Renal cortical epithelial cell (primary cell): ENCODE results near the gene ZMYND8. TPM values are rescaled to one million over a fixed set of nuclear protein-coding genes. Genes with fewer than 3 reads are reported as not detected.

Experiments used
- DNase-seq: peaks from one replicate; pipeline ENCODE4 v3.0.0-alpha.2; 2011; ENCODE audit warnings: low read depth
- total RNA-seq: library from RNA; depleted of rRNA; stranded (reverse); fragments of >200 nt; gene quantifications from 2 replicates; pipeline ENCODE4 v1.2.3, GENCODE V29; 2014

ZMYND8 gene
- total RNA-seq, 1 donor from 2014 or later, result 21.9 TPM

DNA sequence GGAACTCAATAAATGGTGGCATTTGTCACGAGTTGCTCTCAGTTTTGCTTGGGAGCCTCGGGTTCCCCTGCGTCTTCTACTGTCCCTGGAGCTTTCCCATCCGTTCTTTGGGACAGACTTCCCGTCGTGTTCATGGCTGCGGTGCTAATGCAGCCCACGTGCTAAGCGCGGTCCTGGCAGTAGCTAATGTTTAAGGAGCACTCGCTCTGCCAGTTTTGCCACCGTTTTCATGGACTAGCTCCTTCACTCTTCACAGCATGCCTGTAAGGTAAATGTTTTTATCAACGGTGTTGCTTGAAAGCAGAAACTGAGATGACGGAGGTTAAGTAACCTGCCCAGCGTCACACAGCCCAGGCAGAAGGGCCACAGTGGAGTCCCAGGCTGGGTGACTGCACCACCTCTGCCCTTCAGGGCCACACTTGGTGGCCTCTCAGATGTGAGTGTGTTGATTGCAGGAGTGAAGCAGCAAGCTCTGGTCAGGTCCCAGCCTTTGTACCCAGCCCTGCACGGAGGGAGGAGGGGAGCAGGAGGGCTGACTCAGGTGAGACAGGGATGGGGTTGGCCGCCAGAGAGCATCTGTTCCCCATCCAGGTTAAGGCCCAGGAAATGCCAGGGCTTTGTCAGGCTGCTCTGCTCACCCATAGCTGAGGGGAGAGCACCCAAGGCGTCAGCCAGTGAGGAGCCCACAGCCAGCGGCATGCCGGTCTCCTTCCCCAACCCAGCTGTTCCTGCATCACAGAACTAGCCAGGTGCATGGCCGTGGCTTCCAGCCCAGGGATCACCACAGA, 181.8 kb downstream of the ZMYND8 start:
- no peak for DNase-seq

DNA sequence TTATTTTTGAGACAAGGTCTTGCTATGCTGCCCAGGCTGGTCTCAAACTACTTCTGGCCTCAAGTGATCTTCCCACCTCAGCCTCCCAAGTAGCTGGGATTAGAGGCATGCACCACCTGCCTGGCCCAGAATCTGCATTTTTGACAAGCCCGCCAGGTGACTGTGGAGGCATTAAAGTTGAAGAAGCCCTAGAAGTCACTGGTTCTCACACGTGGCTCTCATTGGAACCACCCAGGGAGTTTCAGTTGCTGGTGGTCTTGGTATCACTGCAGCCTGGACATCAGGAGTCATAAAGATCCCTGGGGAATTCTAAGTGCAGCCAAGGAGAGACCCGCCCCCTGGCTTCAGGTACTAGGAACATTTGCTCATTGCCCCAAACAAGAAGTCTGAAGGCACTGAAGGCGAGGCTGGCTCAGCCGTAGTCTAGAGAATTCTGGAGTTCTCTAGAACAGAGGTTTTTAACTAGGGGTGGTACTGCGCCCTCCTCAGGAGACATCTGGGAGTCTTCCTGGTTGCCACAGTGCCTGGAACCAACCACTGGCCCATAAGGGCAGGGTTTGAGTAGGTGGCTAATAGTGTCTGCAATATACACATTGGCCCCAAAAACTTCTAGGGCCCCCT, 182.8 kb downstream of the ZMYND8 start:
- no peak for DNase-seq

DNA sequence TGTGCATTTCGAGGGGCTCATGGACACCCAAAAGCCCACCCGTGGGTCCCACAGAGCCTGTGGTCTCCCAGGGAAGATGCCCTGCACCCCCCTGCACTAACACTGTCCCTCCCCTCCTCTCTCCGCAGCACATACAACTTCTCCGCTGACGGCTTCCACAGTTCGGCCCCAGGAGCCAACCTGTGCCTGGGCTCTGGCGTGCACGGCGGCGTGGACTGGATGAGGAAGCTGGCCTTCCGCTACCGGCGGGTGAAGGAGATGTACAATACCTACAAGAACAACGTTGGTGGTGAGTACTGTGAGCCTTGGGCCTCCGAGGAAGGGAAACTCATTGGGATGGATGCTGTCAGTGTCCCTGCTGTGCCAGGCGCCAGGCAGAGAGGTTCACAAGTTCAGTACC, 183.9 kb downstream of the ZMYND8 start:
- DNase-seq, result no peak

DNA sequence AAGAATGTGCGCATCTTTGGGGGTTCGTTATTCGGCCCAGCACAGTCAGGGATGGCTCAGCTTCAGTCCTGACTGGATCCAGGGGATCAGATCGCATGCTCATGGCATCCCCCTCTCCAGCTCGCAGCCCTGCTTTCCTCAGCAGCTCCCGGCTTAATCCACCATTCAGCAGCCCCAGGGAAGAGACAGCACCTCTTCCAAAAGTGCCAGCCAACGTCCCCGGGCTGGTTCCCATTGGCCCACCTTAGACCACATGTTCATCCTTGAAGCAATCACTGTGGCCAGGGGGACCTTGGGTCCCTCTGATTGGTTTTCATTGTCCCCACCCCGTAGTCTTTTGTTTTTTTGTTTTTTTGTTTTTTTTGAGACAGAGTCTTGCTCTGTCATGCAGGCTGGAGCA, 188.7 kb downstream of the ZMYND8 start:
- no peak for DNase-seq

DNA sequence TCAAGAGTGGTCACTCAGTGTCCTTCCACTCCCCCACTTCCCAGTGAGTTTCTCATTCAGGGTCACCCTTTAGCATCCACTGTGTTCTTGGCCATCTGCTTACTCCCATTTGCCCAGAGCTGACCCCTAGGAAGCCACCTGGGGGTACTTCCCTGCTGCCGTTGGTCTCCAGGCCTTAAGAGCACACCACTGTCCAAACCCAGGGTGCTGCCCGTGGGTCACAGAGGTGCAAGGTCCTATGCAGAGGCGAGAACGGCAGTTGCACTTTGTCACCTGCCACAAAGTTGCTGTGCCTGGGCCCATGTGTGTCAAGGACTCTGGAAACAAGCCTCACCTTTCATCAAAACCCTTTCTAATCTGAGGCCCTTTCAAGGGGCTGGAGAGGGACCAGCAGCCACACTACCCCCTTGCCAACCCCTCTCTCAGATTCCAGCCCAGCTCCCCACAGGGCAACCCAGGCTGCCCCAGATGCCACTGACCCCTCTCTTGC, 191.1 kb downstream of the ZMYND8 start:
- DNase-seq, result no peak

DNA sequence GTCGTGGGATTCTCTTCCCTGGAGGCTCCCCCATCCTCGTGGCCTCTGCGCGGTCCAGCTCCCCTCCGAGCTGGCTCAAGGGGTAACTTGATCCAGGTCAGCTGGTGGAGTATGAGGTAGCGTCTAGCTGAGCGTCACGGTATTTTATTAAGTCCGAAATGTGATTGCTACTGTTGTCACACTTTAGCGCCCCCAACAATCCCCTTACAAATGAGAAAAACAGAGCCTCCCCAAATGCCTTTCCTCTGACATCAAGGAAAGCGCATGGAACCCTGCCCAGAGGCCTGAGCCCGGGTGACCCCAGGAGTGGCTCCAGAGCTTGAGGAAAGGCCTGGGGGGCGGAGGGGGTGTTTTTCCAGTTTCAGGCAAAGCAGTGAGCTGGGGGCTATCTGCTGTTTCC, 192.4 kb downstream of the ZMYND8 start:
- no peak for DNase-seq

DNA sequence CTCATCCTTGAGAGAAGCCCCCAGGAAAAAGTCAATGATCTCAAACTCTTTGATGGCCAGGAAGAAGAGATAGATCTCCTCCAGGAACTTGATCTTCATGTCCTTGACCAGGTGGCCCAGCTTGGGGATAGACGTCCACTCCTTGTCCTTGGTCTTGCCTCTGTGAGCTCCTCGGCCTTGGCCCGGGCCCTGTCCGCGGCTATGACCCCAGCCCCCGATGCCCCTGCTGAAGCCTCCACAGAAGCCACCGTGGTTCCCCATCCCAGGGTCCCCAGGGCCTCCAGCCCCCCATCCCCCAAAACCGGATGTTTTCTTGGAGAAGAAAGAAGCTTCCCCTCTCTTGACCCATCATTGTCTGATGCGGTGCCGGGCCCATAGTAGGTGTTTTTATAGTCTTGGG, 195.1 kb downstream of the ZMYND8 start:
- DNase-seq, result no peak

DNA sequence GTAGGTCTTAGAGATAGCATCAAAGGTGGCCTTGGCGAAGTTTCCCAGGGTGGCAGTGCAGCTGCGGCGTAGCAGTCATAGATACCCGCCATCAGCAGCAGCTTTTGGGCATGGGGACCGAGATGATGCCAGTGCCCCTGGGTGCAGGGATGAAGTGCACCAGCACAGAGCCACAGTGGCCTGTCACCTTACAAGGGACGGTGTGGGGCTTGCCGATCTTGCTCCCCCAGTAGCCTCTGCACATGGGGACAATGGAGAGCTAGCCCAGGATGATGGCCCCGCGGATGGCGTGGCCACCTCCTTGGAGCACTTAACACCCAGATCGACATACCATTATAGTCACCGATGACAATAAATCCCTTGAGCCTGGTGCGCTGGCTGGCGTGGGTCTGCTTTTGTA, 195.5 kb downstream of the ZMYND8 start:
- DNase-seq, result no peak

DNA sequence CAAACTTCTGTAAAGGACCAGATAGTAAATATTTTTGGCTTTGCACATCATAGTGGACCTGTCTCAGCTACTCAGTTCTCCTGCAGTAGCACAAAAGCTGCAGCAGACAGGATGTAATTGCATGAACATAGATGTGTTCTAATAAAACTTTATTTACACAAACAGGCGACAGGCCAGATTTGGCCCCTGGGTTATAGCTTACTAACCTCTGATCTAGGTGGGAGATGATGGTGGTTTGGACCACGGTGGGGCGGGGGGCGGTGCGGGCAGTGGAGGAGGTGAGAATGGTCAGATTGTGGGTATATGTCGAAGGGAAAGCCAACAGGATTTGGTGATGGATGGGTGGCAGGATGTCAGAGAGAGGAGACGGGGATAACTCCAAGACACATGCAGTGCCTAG, 196.3 kb downstream of the ZMYND8 start:
- no peak for DNase-seq

Other genes starting within 250 kb of the ZMYND8 start
- 28.3 and 39.1 TPM in 2 replicates for gene NCOA3, start 145.2 kb upstream of the ZMYND8 start, total RNA-seq